HEK293 (cell line): Measurements from ENCODE around the gene ABR.
"Not testable (repeated sequence)": the region's sequence is repeated elsewhere in the genome, so short reads cannot be mapped to it uniquely, and the experiment has no call there.

ENCODE experiments used
- CTCF ChIP-seq: fragments of 450-650 bp; formaldehyde crosslinking; IDR thresholded peaks from 2 replicates; pipeline ENCODE4 v1.5.1; 2016; ENCODE audit warnings: missing biosample characterization, missing genetic modification characterization
- SETDB1 ChIP-seq: IDR thresholded peaks from one replicate; pipeline ENCODE4 v1.6.1; 2017; ENCODE audit warnings: mild to moderate bottlenecking, low read length, moderate library complexity, mixed read lengths; ENCODE audit not compliant: insufficient read length
- ZNF223 ChIP-seq: fragments of 450-650 bp; formaldehyde crosslinking; IDR thresholded peaks from 2 replicates; pipeline ENCODE4 v1.5.1; 2016; ENCODE audit warnings: missing biosample characterization, missing genetic modification characterization

- TF ChIP-seq CTCF; SETDB1; ZNF223 (tag by site-specific recombination): not testable (repeated sequence)
These were observed 58.4 kb downstream of the ABR start for GRCh38 chr17:1121442-1121817.
